ENCODE measurements around the gene LRRC74A. TPM values are rescaled to one million over a fixed set of nuclear protein-coding genes. Genes with fewer than 3 reads are reported as not detected.

Gene LRRC74A
- total RNA-seq, 1 experiment from 2014 or later: not detected

- no peak overlapping the region for H2AK5ac ChIP-seq (ENCODE audit: insufficient read length, low read length)
- no peaks in the 10 kb centered on the region for H4K20me1 ChIP-seq (ENCODE audit: control insufficient read depth, insufficient read depth, insufficient read length)
- no CpG with 5 or more reads among the region's 1 CpG for WGBS (ENCODE audit: extremely low coverage, insufficient read length, low lambda C conversion rate)
- H3K14ac ChIP-seq (ENCODE audit: insufficient read depth, low read length): no peak overlapping the region
- H3K9ac ChIP-seq (ENCODE audit: extremely low read depth, insufficient read length, low read length): no peak overlapping the region
- no peaks in the 10 kb centered on the region for H3K79me2 ChIP-seq (ENCODE audit: insufficient read depth, low read length)
- H3K79me1 ChIP-seq (ENCODE audit: insufficient read depth, low read depth, low read length, poor library complexity, severe bottlenecking): peaks cover 3% of the 10 kb centered on the region
- H3K23me2 ChIP-seq (ENCODE audit: insufficient read length, low read depth, low read length, poor library complexity, severe bottlenecking): peaks cover 8% of the 10 kb centered on the region
- no peak overlapping the region for H3K27ac ChIP-seq (ENCODE audit: insufficient read length, low read depth, low read length)
- H2BK5ac ChIP-seq (ENCODE audit: insufficient read length, low read length): no peak overlapping the region
- no peak for TF ChIP-seq CTCF (conservative IDR thresholded peaks at IDR 0.05)
- no peak for DNase-seq
- no peak overlapping the region for H3K18ac ChIP-seq (ENCODE audit: insufficient read length, low read depth, low read length)
- no peak overlapping the region for H2BK20ac ChIP-seq (ENCODE audit: low read depth, low read length, poor library complexity, severe bottlenecking)
- Mint-ChIP-seq H3K4me1 (peaks cover 15% of the 10 kb centered on the region in 2 experiments), H3K27me3 (ENCODE audit: low read depth) (no peaks in the 10 kb centered on the region), H3K27ac (no peak overlapping the region), H3K9me3 (no peaks in the 10 kb centered on the region; a peak in 1 of 5 replicates), H3K36me3 (ENCODE audit: insufficient read depth in 1 of 3, low read depth in 3 of 3) (peaks cover 32 to 57% (median 53%) of the 10 kb centered on the region in 3 experiments; a peak in 6 of 7 replicates), H3K4me3 (no peak overlapping the region)
- H3K4me1 ChIP-seq (ENCODE audit: insufficient read depth, low read length): peaks cover under 1% of the 10 kb centered on the region; the same call in 1 of the 2 replicates
- no peak overlapping the region for H4K8ac ChIP-seq (replicated peaks; ENCODE audit: insufficient read length, low read depth, low read length)
- H2BK120ac ChIP-seq (ENCODE audit: low read depth, low read length, poor library complexity, severe bottlenecking): no peak overlapping the region
- H2BK15ac ChIP-seq (ENCODE audit: low read depth, low read length): no peak overlapping the region
- no peak overlapping the region for H3K56ac ChIP-seq (ENCODE audit: insufficient read length, low read depth, low read length)
- no peak overlapping the region for H3T11ph ChIP-seq (ENCODE audit: low read length)
- no peak overlapping the region for H3K4me2 ChIP-seq (ENCODE audit: insufficient read depth, insufficient read length, low read length)
- no peak overlapping the region for H4K5ac ChIP-seq (ENCODE audit: insufficient read length, low read depth, low read length)
- H3K9me3 ChIP-seq (ENCODE audit: control insufficient read depth, low read depth, low read length): no peaks in the 10 kb centered on the region
- H4K91ac ChIP-seq (ENCODE audit: insufficient read length, low read depth, low read length): no peak overlapping the region
- no peak overlapping the region for H2BK12ac ChIP-seq (ENCODE audit: insufficient read length, low read depth, low read length)
- H2AFZ ChIP-seq (ENCODE audit: low read length): no peak overlapping the region
- no peak overlapping the region for H3K23ac ChIP-seq (ENCODE audit: insufficient read length, low read depth, low read length)
- H3K4ac ChIP-seq (ENCODE audit: low read depth, low read length): no peak overlapping the region
- no peaks in the 10 kb centered on the region for H3K27me3 ChIP-seq (ENCODE audit: insufficient read depth, low read length)
Measured at GRCh38 chr14:76808011-76808410, 18.2 kb upstream of the LRRC74A start.

All from H9 (cell line).